Osteoblast (primary cell): Measurements from ENCODE around the gene SMARCD2. TPM values are rescaled to one million over a fixed set of nuclear protein-coding genes. Genes with fewer than 3 reads are reported as not detected.
"Not testable (repeated sequence)": the region's sequence is repeated elsewhere in the genome, so short reads cannot be mapped to it uniquely, and the experiment has no call there.

ENCODE experiments used
- DNase-seq: peaks from one replicate; pipeline ENCODE4 v3.0.0; 2011; ENCODE audit warnings: low spot score, mixed read lengths; ENCODE audit not compliant: insufficient read length; ENCODE audit errors: missing footprints
- H2AFZ ChIP-seq: 2 replicates; pipeline ENCODE4 v1.6.0; 2011; ENCODE audit warnings: mild to moderate bottlenecking, low read length
- H3K27ac ChIP-seq: 2 replicates; pipeline ENCODE4 v1.5.1; 2011; ENCODE audit warnings: mild to moderate bottlenecking, low read depth, low read length, moderate library complexity
- H3K27me3 ChIP-seq: 2 replicates; pipeline ENCODE4 v1.6.0; 2012; ENCODE audit warnings: mild to moderate bottlenecking, control low read depth, inconsistent platforms, low read length, moderate library complexity; ENCODE audit not compliant: insufficient read depth
- H3K36me3 ChIP-seq: 2 replicates; pipeline ENCODE4 v1.5.1; 2011; ENCODE audit warnings: mild to moderate bottlenecking, low read length, control low read depth, moderate library complexity; ENCODE audit not compliant: insufficient read depth
- H3K4me1 ChIP-seq: 2 replicates; pipeline ENCODE4 v1.5.1; 2011; ENCODE audit warnings: mild to moderate bottlenecking, low read length, control low read depth, moderate library complexity; ENCODE audit not compliant: insufficient read depth
- H3K4me2 ChIP-seq: 2 replicates; pipeline ENCODE4 v1.6.0; 2011; ENCODE audit warnings: mild to moderate bottlenecking, low read length; ENCODE audit not compliant: insufficient read depth
- H3K4me3 ChIP-seq: fragments of 200-600 bp; sonication (generic); 3 replicates; pipeline ENCODE4 v1.5.1; 2012; ENCODE audit warnings: mild to moderate bottlenecking, low read length, inconsistent platforms; ENCODE audit not compliant: insufficient read depth
- H3K79me2 ChIP-seq: 2 replicates; pipeline ENCODE4 v1.6.0; 2012; ENCODE audit warnings: mild to moderate bottlenecking, low read length, control low read depth, inconsistent platforms; ENCODE audit not compliant: insufficient read depth
- H3K9me3 ChIP-seq: 2 replicates; pipeline ENCODE4 v1.5.1; 2011; ENCODE audit warnings: low read depth, low read length, control low read depth
- H4K20me1 ChIP-seq: 2 replicates; pipeline ENCODE4 v1.6.0; 2012; ENCODE audit warnings: mild to moderate bottlenecking, low read length, control low read depth; ENCODE audit not compliant: insufficient read depth
- CTCF ChIP-seq: IDR thresholded peaks from 2 replicates; pipeline ENCODE4 v1.5.1; 2011; ENCODE audit warnings: mild to moderate bottlenecking, low read depth, low read length, moderate library complexity; ENCODE audit errors: extremely low read depth
- total RNA-seq: library from RNA; depleted of rRNA; stranded (reverse); fragments of >200 nt; gene quantifications from 2 replicates; pipeline ENCODE4 v1.2.3, GENCODE V29; 2012

SMARCD2 gene
- total RNA-seq, 1 donor, result 53.9 TPM

GRCh38 chr17:63871646-63872365 lies 29.3 kb upstream of the SMARCD2 start:
- not testable (repeated sequence) for H3K27me3 ChIP-seq, H3K4me2 ChIP-seq, H3K27ac ChIP-seq, H3K4me1 ChIP-seq, H2AFZ ChIP-seq, H4K20me1 ChIP-seq, H3K4me3 ChIP-seq, H3K9me3 ChIP-seq, H3K36me3 ChIP-seq, H3K79me2 ChIP-seq
- DNase-seq, result peak; percentile 31

- H2AFZ ChIP-seq, H3K79me2 ChIP-seq, H3K27ac ChIP-seq, H3K4me2 ChIP-seq, H3K36me3 ChIP-seq, H4K20me1 ChIP-seq, H3K4me3 ChIP-seq, DNase-seq, H3K9me3 ChIP-seq, H3K4me1 ChIP-seq, H3K27me3 ChIP-seq: not testable (repeated sequence)
Measured at GRCh38 chr17:63870292-63870665, 27.8 kb upstream of the SMARCD2 start.

GRCh38 chr17:63869491-63870291 lies 27.2 kb upstream of the SMARCD2 start:
- not testable (repeated sequence) for H3K4me3 ChIP-seq, H2AFZ ChIP-seq, H4K20me1 ChIP-seq, H3K4me1 ChIP-seq, H3K27ac ChIP-seq, H3K27me3 ChIP-seq, DNase-seq, H3K4me2 ChIP-seq, H3K9me3 ChIP-seq, H3K36me3 ChIP-seq, H3K79me2 ChIP-seq
- TF ChIP-seq CTCF, result peak; percentile 36

GRCh38 chr17:63866625-63867024 lies 24.1 kb upstream of the SMARCD2 start:
- not testable (repeated sequence) for DNase-seq, H3K27me3 ChIP-seq, H3K4me2 ChIP-seq, H3K4me1 ChIP-seq, H3K36me3 ChIP-seq, H4K20me1 ChIP-seq, H3K9me3 ChIP-seq, H3K4me3 ChIP-seq, H3K27ac ChIP-seq, H2AFZ ChIP-seq, H3K79me2 ChIP-seq
- TF ChIP-seq CTCF, result peak; percentile 6

GRCh38 chr17:63859257-63859656 lies 16.8 kb upstream of the SMARCD2 start:
- DNase-seq, result no peak
- Histone ChIP-seq H3K4me3 (no peak overlapping the region), H2AFZ (no peak overlapping the region), H3K79me2 (no peaks in the 10 kb centered on the region), H3K4me1 (no peaks in the 10 kb centered on the region), H3K9me3 (no peaks in the 10 kb centered on the region), H3K4me2 (no peak overlapping the region), H3K36me3 (no peaks in the 10 kb centered on the region), H3K27me3 (peaks cover 24% of the 10 kb centered on the region), H4K20me1 (no peaks in the 10 kb centered on the region), H3K27ac (no peak overlapping the region)
- TF ChIP-seq CTCF, result no peak

GRCh38 chr17:63856425-63856824 lies 13.9 kb upstream of the SMARCD2 start:
- not testable (repeated sequence) for H3K27ac ChIP-seq, H3K4me3 ChIP-seq, H3K79me2 ChIP-seq, H3K4me1 ChIP-seq, H3K36me3 ChIP-seq, H3K9me3 ChIP-seq, H4K20me1 ChIP-seq, H2AFZ ChIP-seq, H3K4me2 ChIP-seq, DNase-seq
- H3K27me3 ChIP-seq, result peaks cover 25% of the 10 kb centered on the region
